K562 (cell line): ENCODE measurements around the gene GRIK2. TPM values are rescaled to one million over a fixed set of nuclear protein-coding genes. Genes with fewer than 3 reads are reported as not detected.

Experiments used
- ATAC-seq: fragments of 200-7000 bp; cut with Tn5 transposase; 3 replicates; pipeline ENCODE4 v1.9.1; 2020; ENCODE audit warnings: moderate library complexity
- BruUV-seq: library from RNA; stranded (reverse); fragments of 400-500 nt; replicated peaks from 2 replicates; lab custom pipeline; 2021; lab: Mats Ljungman, UMichigan
- CTCF ChIA-PET: fragments of 300-600 bp; formaldehyde crosslinking; extraction: SDS; loops from one replicate; lab custom pipeline; 2021; ENCODE audit warnings: low intra/inter-chr PET ratio; lab: Yijun Ruan, JAX
- POLR2A ChIA-PET: fragments of 300-600, 350-650 bp; sonication (Branson Sonifier 250); formaldehyde crosslinking; extraction: SDS; loops from one replicate; lab custom pipeline; 2021; ENCODE audit warnings: antibody characterized with exemption, inconsistent platforms; lab: Yijun Ruan, JAX
- DNase-seq, 4 experiments: peaks; one replicate each; pipeline versions ENCODE4 v3.0.0 to v3.0.0-alpha.2; 2011 to 2018; ENCODE audit warnings: low spot score in 3 of 4, mixed read lengths in 3 of 4; ENCODE audit errors: extremely low read depth in 1 of 4
- FAIRE-seq: peaks from 2 replicates; lab custom pipeline; 2011; peaks lifted over from hg19 to GRCh38; lab: Jason Lieb, UNC
- H2AFZ ChIP-seq: 2 replicates; pipeline ENCODE4 v1.6.0; 2011; ENCODE audit warnings: low read depth, low read length, control low read depth, inconsistent platforms
- H3K27ac ChIP-seq: fragments of 200-600 bp; 3 replicates; pipeline ENCODE4 v1.8.0; 2011; ENCODE audit warnings: low read depth, mild to moderate bottlenecking, control low read depth, inconsistent platforms, low read length, moderate library complexity, mixed read lengths; ENCODE audit errors: extremely low read depth
- H3K27me3 ChIP-seq, 2 experiments: fragments of 300-600 bp in 1 of 2; 2 replicates in 1 of 2; 3 replicates in 1 of 2; pipeline versions ENCODE4 v1.6.0 to v1.8.0; 2011; ENCODE audit warnings: inconsistent platforms in 2 of 2, low read length in 2 of 2, mild to moderate bottlenecking in 1 of 2, mixed read lengths in 1 of 2, moderate library complexity in 1 of 2; ENCODE audit not compliant: control insufficient read depth in 2 of 2, insufficient read depth in 2 of 2
- H3K36me3 ChIP-seq: fragments of 300-600 bp; 3 replicates; pipeline ENCODE4 v1.8.0; 2011; ENCODE audit warnings: mild to moderate bottlenecking, low read length, inconsistent platforms; ENCODE audit not compliant: control insufficient read depth, insufficient read depth
- H3K4me1 ChIP-seq, 2 experiments: fragments of 200-600 bp in 1 of 2; replicated peaks in 1 of 2; 2 replicates in 1 of 2; 3 replicates in 1 of 2; pipeline versions ENCODE4 v1.5.1 to v1.8.0; 2011; ENCODE audit warnings: inconsistent platforms in 2 of 2, low read length in 2 of 2, mild to moderate bottlenecking in 1 of 2, mixed read lengths in 1 of 2, moderate library complexity in 1 of 2; ENCODE audit not compliant: control insufficient read depth in 2 of 2, insufficient read depth in 2 of 2
- H3K4me2 ChIP-seq: 2 replicates; pipeline ENCODE4 v1.6.1; 2011; ENCODE audit warnings: low read length, control low read depth, inconsistent platforms, mixed read lengths; ENCODE audit not compliant: insufficient read depth
- H3K4me3 ChIP-seq: fragments of 200-600 bp; sonication (generic), shearing (Covaris generic); 2 replicates; pipeline ENCODE4 v1.5.1; 2016; ENCODE audit warnings: control low read depth, inconsistent platforms
- H3K79me2 ChIP-seq: fragments of 200-600 bp; 3 replicates; pipeline ENCODE4 v1.8.0; 2011; ENCODE audit warnings: low read length, inconsistent platforms; ENCODE audit not compliant: control insufficient read depth, insufficient read depth
- H3K9ac ChIP-seq, 2 experiments: 2 replicates each; pipeline versions ENCODE4 v1.6.0 to v1.6.1; 2011; ENCODE audit warnings: low read depth in 2 of 2, low read length in 2 of 2, control low read depth in 1 of 2, inconsistent platforms in 1 of 2, mild to moderate bottlenecking in 1 of 2, mixed read lengths in 1 of 2; ENCODE audit not compliant: insufficient read depth in 1 of 2
- H3K9me1 ChIP-seq: one replicate; pipeline ENCODE4 v1.6.0; 2011; ENCODE audit warnings: inconsistent platforms, mild to moderate bottlenecking, low read length, moderate library complexity; ENCODE audit not compliant: control insufficient read depth, insufficient read depth
- H3K9me3 ChIP-seq: replicated peaks from 2 replicates; pipeline ENCODE4 v1.5.1; 2011; ENCODE audit warnings: low read depth, low read length, inconsistent platforms; ENCODE audit not compliant: control insufficient read depth, insufficient read depth
- H4K20me1 ChIP-seq: replicated peaks from 2 replicates; pipeline ENCODE4 v1.6.1; 2011; ENCODE audit warnings: low read length, inconsistent platforms, mixed read lengths; ENCODE audit not compliant: control insufficient read depth, insufficient read depth
- BRD9 ChIP-seq: fragments of 450-650 bp; IDR thresholded peaks from 2 replicates; pipeline ENCODE4 v1.6.1; 2018; ENCODE audit warnings: low read depth; ENCODE audit not compliant: partially characterized antibody
- E4F1 ChIP-seq: fragments of 250-450 bp; sonication (Bioruptor Pico); IDR thresholded peaks from 2 replicates; pipeline ENCODE4 v1.5.0; 2021; ENCODE audit warnings: mild to moderate bottlenecking, borderline replicate concordance
- FOS ChIP-seq: IDR thresholded peaks from 3 replicates; pipeline ENCODE4 v1.6.1; 2011; ENCODE audit not compliant: insufficient read length; ENCODE audit errors: extremely low read depth
- HBP1 ChIP-seq: fragments of 450-650 bp; formaldehyde crosslinking; IDR thresholded peaks from 2 replicates; pipeline ENCODE4 v1.4.0; 2022; ENCODE audit warnings: missing genetic modification characterization
- HDAC2 ChIP-seq: fragments of 450-650 bp; IDR thresholded peaks from 2 replicates; pipeline ENCODE4 v1.6.1; 2016; ENCODE audit warnings: mild to moderate bottlenecking
- KAT7 ChIP-seq: sonication (generic); formaldehyde crosslinking; IDR thresholded peaks from 2 replicates; pipeline ENCODE4 v1.8.0; 2022; ENCODE audit warnings: missing genetic modification reagents, mild to moderate bottlenecking, borderline replicate concordance
- KDM1A ChIP-seq, 2 experiments: fragments of 450-650 bp; IDR thresholded peaks; 2 replicates each; pipeline ENCODE4 v1.6.1; 2016; ENCODE audit warnings: mild to moderate bottlenecking in 2 of 2
- L3MBTL2 ChIP-seq: fragments of 450-650 bp; IDR thresholded peaks from 2 replicates; pipeline ENCODE4 v1.6.1; 2016; ENCODE audit warnings: mild to moderate bottlenecking, moderate library complexity
- MAZ ChIP-seq, 2 experiments: fragments of 450-650 bp in 1 of 2; sonication (generic) in 1 of 2; formaldehyde crosslinking; IDR thresholded peaks in 1 of 2; conservative IDR thresholded peaks in 1 of 2; 2 replicates each; pipeline versions ENCODE4 v1.4.0 to v1.5.0; 2020; ENCODE audit warnings: mild to moderate bottlenecking in 1 of 2, missing genetic modification reagents in 1 of 2
- MED1 ChIP-seq: sonication (generic); formaldehyde crosslinking; IDR thresholded peaks from 2 replicates; pipeline ENCODE4 v1.8.1; 2023; ENCODE audit warnings: missing genetic modification reagents, borderline replicate concordance
- NBN ChIP-seq: fragments of 450-650 bp; IDR thresholded peaks from 2 replicates; pipeline ENCODE4 v1.6.1; 2016; ENCODE audit warnings: low read depth, mild to moderate bottlenecking
- NCOA1 ChIP-seq: fragments of 450-650 bp; IDR thresholded peaks from 2 replicates; pipeline ENCODE4 v1.6.1; 2016; ENCODE audit warnings: low read depth
- RAD51 ChIP-seq: fragments of 450-650 bp; IDR thresholded peaks from 2 replicates; pipeline ENCODE4 v1.7.1; 2016; ENCODE audit warnings: low read depth, mild to moderate bottlenecking, borderline replicate concordance
- SRSF7 ChIP-seq: fragments of 200-400 bp; formaldehyde crosslinking; optimal IDR thresholded peaks from 2 replicates; pipeline ENCODE3; 2017; ENCODE audit warnings: mild to moderate bottlenecking, low read depth, low read length
- STAT6 ChIP-seq: sonication (generic); formaldehyde crosslinking; IDR thresholded peaks from 2 replicates; pipeline ENCODE4 v1.8.1; 2023; ENCODE audit warnings: mild to moderate bottlenecking, missing genetic modification reagents
- TAF15 ChIP-seq: fragments of 200-400 bp; formaldehyde crosslinking; IDR thresholded peaks from 2 replicates; pipeline ENCODE4 v1.6.1; 2017; ENCODE audit warnings: mild to moderate bottlenecking, low read depth, low read length, moderate library complexity
- TCF3 ChIP-seq: sonication (generic); formaldehyde crosslinking; IDR thresholded peaks from 2 replicates; pipeline ENCODE4 v1.4.0; 2020; ENCODE audit warnings: mild to moderate bottlenecking, missing genetic modification reagents
- WGBS: fragments of 100-300 bp; shearing (Covaris generic); methylation state at CpG from one replicate; pipeline ENCODE4 v1.1.6; 2016; ENCODE audit warnings: low coverage, mixed read lengths; ENCODE audit not compliant: insufficient coverage; ENCODE audit errors: missing lambda C conversion rate; 5-methylcytosine and 5-hydroxymethylcytosine counted together
- in situ Hi-C: fragments of 300-500 bp; cut with MboI; formaldehyde crosslinking; loops from 4 replicates; pipeline ENCODE4 v1.15.0; 2018; ENCODE audit warnings: inconsistent platforms, mixed read lengths
- intact Hi-C: fragments of 100-400 bp; cut with micrococcal nuclease; formaldehyde crosslinking; loops from 2 replicates; pipeline ENCODE4 v1.14.2; 2022
- polyA plus RNA-seq, 8 experiments: library from polyadenylated mRNA; depleted of rRNA in 4 of 8; stranded (reverse) in 5 of 8; unstranded in 3 of 8; fragments of >200 nt; fragmentation: Nextera tagmentation in 2 of 8; fragmentation: Illumina TruSeq in 1 of 8; extraction: Ambion mirVana in 2 of 8; extraction: Trizol in 1 of 8; gene quantifications; 2 replicates each; pipeline versions ENCODE4 v1.2.1 to v1.2.3, GENCODE V29; 2011 to 2014; ENCODE audit warnings: inconsistent platforms in 1 of 8, missing spikeins in 1 of 8
- total RNA-seq, 7 experiments: library from RNA; depleted of rRNA in 6 of 7; stranded (reverse); fragments of >200 nt in 6 of 7; fragmentation: Illumina TruSeq in 2 of 7; extraction: Trizol in 2 of 7; gene quantifications; 2 replicates each; pipeline versions ENCODE4 v1.2.1 to v1.2.3, GENCODE V29; 2011 to 2021; ENCODE audit warnings: low replicate concordance in 1 of 7

The GRIK2 gene
- total and polyA plus RNA-seq, 9 of the 15 experiments (the other 6 are each of a cell fraction or from before 2014, with no cell fraction given), result not detected

- no peak for FAIRE-seq
Observed at GRCh38 chr6:101689695-101690094, 296.2 kb downstream of the GRIK2 start.

More at GRCh38 chr6:101689695-101690094, 296.2 kb downstream of the GRIK2 start:
- DNase-seq (no peak), ATAC-seq (no peak)
- Histone ChIP-seq H3K4me3 (no peak overlapping the region), H3K4me2 (no peak overlapping the region), H3K27ac (no peak overlapping the region), H4K20me1 (no peaks in the 10 kb centered on the region), H3K4me1 (no peaks in the 10 kb centered on the region), H2AFZ (no peak overlapping the region), H3K9me3 (no peaks in the 10 kb centered on the region), H3K9me1 (no peaks in the 10 kb centered on the region), H3K79me2 (no peaks in the 10 kb centered on the region), H3K9ac (no peak overlapping the region), H3K36me3 (no peaks in the 10 kb centered on the region), H3K27me3 (no peaks in the 10 kb centered on the region)
- CTCF ChIA-PET, result no interaction called here
- in situ Hi-C loops, result no loop called here
- intact Hi-C loops, result no loop called here
- WGBS, result 0% methylated on average over 2 of the region's 2 CpGs
- POLR2A ChIA-PET, result no interaction called here
- BruUV-seq, result no TSS peak
- TF ChIP-seq MED1 (CRISPR knock-in tag), result no peak
- TF ChIP-seq NCOA1, result no peak
- TF ChIP-seq HDAC2, result no peak
- TF ChIP-seq BRD9, result no peak
- no peak for TF ChIP-seq KAT7 (CRISPR knock-in tag)
- TF ChIP-seq FOS, result no peak
- TF ChIP-seq TAF15, result no peak
- no peak for TF ChIP-seq SRSF7
- TF ChIP-seq HBP1, result no peak
- TF ChIP-seq STAT6 (CRISPR knock-in tag), result no peak
- TF ChIP-seq E4F1 (CRISPR knock-in tag), result no peak
- no peak for TF ChIP-seq MAZ (CRISPR knock-in tag; conservative IDR thresholded peaks at IDR 0.05 in 1 of 2, IDR thresholded peaks at IDR 0.05 in 1 of 2)
- TF ChIP-seq NBN, result no peak
- TF ChIP-seq TCF3 (CRISPR knock-in tag), result no peak
- no peak for TF ChIP-seq KDM1A (IDR thresholded peaks at IDR 0.05)
- no peak for TF ChIP-seq RAD51
- TF ChIP-seq L3MBTL2, result no peak
